HCT116 (cell line): Measurements from ENCODE around the gene KPNA1.

Source experiments
- CTCF ChIP-seq, 3 experiments: fragments of 200-600 bp in 1 of 3; sonication (generic) in 1 of 3; IDR thresholded peaks in 2 of 3; conservative IDR thresholded peaks in 1 of 3; 2 replicates each; pipeline ENCODE4 v1.5.1; 2012 to 2017; ENCODE audit warnings: low read depth in 2 of 3, low read length in 2 of 3, antibody characterized with exemption in 1 of 3, borderline replicate concordance in 1 of 3, control low read depth in 1 of 3, mild to moderate bottlenecking in 1 of 3, mixed read lengths in 1 of 3, mixed run types in 1 of 3, moderate library complexity in 1 of 3; ENCODE audit not compliant: insufficient read depth in 1 of 3
- EGR1 ChIP-seq: IDR thresholded peaks from 2 replicates; pipeline ENCODE4 v1.6.1; 2012; ENCODE audit warnings: low read depth
- EZH2 ChIP-seq: fragments of 200-600 bp; sonication (generic); IDR thresholded peaks from 2 replicates; pipeline ENCODE4 v1.6.1; 2017; ENCODE audit warnings: antibody characterized with exemption, mixed run types
- MAX ChIP-seq: IDR thresholded peaks from 2 replicates; pipeline ENCODE4 v1.6.1; 2012
- POLR2A ChIP-seq: IDR thresholded peaks from 2 replicates; pipeline ENCODE4 v1.7.0; 2011; ENCODE audit warnings: borderline replicate concordance; ENCODE audit not compliant: insufficient read depth, insufficient read length; ENCODE audit errors: extremely low read depth
- POLR2AphosphoS5 ChIP-seq: IDR thresholded peaks from 2 replicates; pipeline ENCODE4 v1.6.1; 2011; ENCODE audit warnings: mild to moderate bottlenecking, low read depth, low read length, moderate library complexity
- RAD21 ChIP-seq: IDR thresholded peaks from 2 replicates; pipeline ENCODE4 v1.6.1; 2012; ENCODE audit warnings: low read depth, mild to moderate bottlenecking
- REST ChIP-seq: IDR thresholded peaks from 2 replicates; pipeline ENCODE4 v1.6.1; 2012; ENCODE audit warnings: low read depth
- SIN3A ChIP-seq: IDR thresholded peaks from 2 replicates; pipeline ENCODE4 v1.6.1; 2012; ENCODE audit warnings: low read depth
- YY1 ChIP-seq: IDR thresholded peaks from 2 replicates; pipeline ENCODE4 v1.6.1; 2011; ENCODE audit warnings: low read length, low read depth, moderate library complexity, mild to moderate bottlenecking; ENCODE audit not compliant: insufficient replicate concordance; ENCODE audit errors: extremely low read depth
- ZFX ChIP-seq: fragments of 450-650 bp; IDR thresholded peaks from 2 replicates; pipeline ENCODE4 v1.6.1; 2017

- no peak for TF ChIP-seq POLR2A
- TF ChIP-seq SIN3A: no peak
- no peak for TF ChIP-seq ZFX
- no peak for TF ChIP-seq EGR1
- TF ChIP-seq MAX: no peak
- no peak for TF ChIP-seq CTCF (IDR thresholded peaks at IDR 0.05 in 2 of 3, conservative IDR thresholded peaks at IDR 0.05 in 1 of 3; ENCODE audit: borderline replicate concordance in 1 of 3, insufficient read depth in 1 of 3, low read depth in 2 of 3, low read length in 2 of 3)
- no peak for TF ChIP-seq REST
- TF ChIP-seq YY1: no peak
- TF ChIP-seq EZH2: no peak
- no peak for TF ChIP-seq RAD21
- no peak for TF ChIP-seq POLR2AphosphoS5
Measured at GRCh38 chr3:122409446-122409845, 105.3 kb downstream of the KPNA1 start.
